ENCODE results near the gene VPS52. TPM values are rescaled to one million over a fixed set of nuclear protein-coding genes. Genes with fewer than 3 reads are reported as not detected.

The VPS52 gene
- total RNA-seq, 2 experiments from 2014 or later, result 31.2 to 34.3 TPM

DNA sequence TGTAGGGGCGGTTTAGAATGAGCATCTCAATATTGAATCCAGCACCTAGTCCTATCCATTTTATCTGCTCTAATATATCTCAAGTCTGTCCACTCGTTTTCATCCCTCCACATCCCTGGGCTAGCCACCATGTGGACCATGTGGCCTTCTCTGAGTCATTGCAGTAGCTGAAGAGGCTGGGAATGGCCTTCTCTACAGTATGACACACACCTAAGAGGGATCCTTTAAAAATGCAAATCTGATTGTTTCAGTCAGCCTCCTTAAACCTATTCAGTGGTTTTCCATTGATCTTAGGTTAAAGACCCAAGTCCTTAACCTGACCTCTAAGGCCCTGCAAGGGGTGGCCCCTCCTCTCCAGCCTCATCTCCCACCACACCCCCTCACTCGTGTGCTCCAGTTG lies 54.0 kb downstream of the VPS52 start:
- intact Hi-C loops (cut with micrococcal nuclease), result no loop called here

GRCh38 chr6:33217246-33217645 lies 54.4 kb downstream of the VPS52 start:
- Mint-ChIP-seq H3K4me3 (no peak overlapping the region), H3K27me3 (no peaks in the 10 kb centered on the region), H3K4me1 (ENCODE audit: low read depth) (peaks cover 50% of the 10 kb centered on the region), H3K36me3 (ENCODE audit: low read depth) (no peaks in the 10 kb centered on the region), H3K27ac (no peak overlapping the region), H3K9me3 (no peaks in the 10 kb centered on the region)
- intact Hi-C loops (cut with micrococcal nuclease), result no loop called here
- CTCF ChIA-PET, result interaction anchor here (1.0 to 1.1 kb wide), 2 partner anchors 19 to 31 kb away, joined by 4 to 7 read pairs; no protein-coding TSS in a partner anchor
- POLR2A ChIA-PET, result interaction anchor here (1.0 kb wide), 1 partner anchor 9 kb away, joined by 5 read pairs; the partner anchor contains the start of gene RING1
- TF ChIP-seq CTCF (IDR thresholded peaks at IDR 0.05), result no peak
- DNase-seq, result no peak
- ATAC-seq, result no peak

More for the DNA sequence above, 54.0 kb downstream of the VPS52 start:
- Mint-ChIP-seq H3K9me3 (no peaks in the 10 kb centered on the region), H3K36me3 (ENCODE audit: low read depth) (no peaks in the 10 kb centered on the region), H3K4me3 (no peak overlapping the region), H3K4me1 (ENCODE audit: low read depth) (peaks cover 47% of the 10 kb centered on the region), H3K27ac (no peak overlapping the region), H3K27me3 (peaks cover 1% of the 10 kb centered on the region)
- ChIA-PET CTCF (interaction anchor here (1.2 kb wide), 1 partner anchor 56 kb away, joined by 5 read pairs; no protein-coding TSS in a partner anchor), POLR2A (interaction anchor here (2.6 kb wide), 1 partner anchor 31 kb away, joined by 8 read pairs; no protein-coding TSS in a partner anchor)
- ATAC-seq (no peak), DNase-seq (no peak)
- no peak for TF ChIP-seq CTCF (IDR thresholded peaks at IDR 0.05)

DNA sequence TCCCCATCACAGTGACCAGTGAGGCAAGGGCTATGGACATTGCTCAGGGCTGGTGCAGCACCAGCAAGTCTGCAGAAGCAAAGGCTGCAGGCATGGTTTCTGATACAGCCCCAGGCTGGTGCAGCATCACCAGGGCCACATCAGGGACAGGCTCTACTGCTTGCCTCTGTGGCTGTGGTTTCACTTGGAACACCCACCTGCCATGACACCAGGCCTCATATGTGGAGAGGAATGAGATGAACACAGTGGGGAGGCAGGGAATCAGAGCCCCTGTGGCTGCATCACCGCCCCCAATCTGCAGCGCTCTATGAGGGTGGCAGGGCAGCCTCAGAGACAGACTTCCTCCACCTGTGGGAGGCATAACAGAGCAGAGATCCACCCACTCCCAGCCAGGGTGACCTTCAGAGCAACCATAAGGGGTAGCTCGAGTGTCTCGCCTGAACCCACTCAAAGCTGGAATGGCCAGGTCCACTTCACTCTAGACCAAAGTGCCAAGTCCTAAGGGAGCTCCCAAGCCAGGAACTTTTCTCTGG lies 55.5 kb downstream of the VPS52 start:
- Mint-ChIP-seq H3K27me3 (no peaks in the 10 kb centered on the region), H3K9me3 (no peaks in the 10 kb centered on the region), H3K36me3 (ENCODE audit: low read depth) (no peaks in the 10 kb centered on the region), H3K4me3 (no peak overlapping the region), H3K4me1 (ENCODE audit: low read depth) (peaks cover 52% of the 10 kb centered on the region), H3K27ac (peak overlapping the region; percentile 61)
- TF ChIP-seq CTCF (IDR thresholded peaks at IDR 0.05), result no peak
- ChIA-PET CTCF (interaction anchor here (1.0 to 1.2 kb wide), 3 partner anchors 11 to 32 kb away, joined by 3 to 7 read pairs (median 4); partner anchors contain the start of gene HSD17B8), POLR2A (interaction anchor here (0.7 to 1.5 kb wide), 3 partner anchors 8 to 263 kb away, joined by 3 to 5 read pairs (median 3); partner anchors contain the start of genes HLA-DMA and RING1)
- intact Hi-C loops (cut with micrococcal nuclease), result no loop called here
- DNase-seq (peak; percentile 65), ATAC-seq (peak; percentile 63)

DNA sequence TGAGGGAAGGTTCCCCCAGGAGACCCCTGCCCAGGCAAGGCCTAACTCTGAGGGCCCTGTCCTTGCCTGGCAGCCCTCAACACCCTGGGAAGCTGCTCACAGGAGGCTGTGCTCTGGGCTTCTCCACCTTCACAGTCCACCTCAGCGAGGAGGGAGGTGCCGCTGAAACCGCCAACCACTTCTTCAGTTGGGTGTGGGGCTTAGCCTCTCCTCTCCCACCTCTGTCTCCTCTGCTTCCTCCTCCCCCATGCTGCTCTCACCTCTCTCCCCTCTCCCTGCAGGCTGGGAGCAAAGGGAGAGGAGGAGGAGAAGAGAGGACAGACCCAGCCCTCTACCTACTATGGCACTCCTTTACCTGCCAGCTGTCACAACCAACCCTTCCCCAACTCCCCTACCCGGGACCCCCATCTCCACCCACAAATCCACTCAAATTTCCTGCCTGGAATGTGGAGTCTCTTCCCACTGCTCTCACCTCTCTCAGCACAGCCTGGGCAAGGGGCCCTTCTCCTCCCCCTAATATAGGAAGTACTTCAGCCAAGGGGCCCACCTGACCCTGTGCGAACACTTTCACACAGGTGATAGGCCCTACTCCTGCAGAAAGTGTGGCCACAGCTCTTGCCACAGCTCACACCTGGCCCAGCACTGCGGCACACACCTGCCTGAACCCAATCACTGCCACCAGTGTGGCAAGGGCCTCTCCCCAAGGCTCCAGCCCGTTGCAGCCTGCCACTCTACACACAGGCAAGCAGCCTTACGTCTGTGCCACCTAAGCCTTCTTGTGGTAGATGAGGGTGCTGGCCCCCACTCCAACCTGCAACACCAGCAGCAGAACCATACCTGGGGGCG lies 56.2 kb downstream of the VPS52 start:
- Mint-ChIP-seq H3K36me3 (ENCODE audit: low read depth) (peaks cover 2% of the 10 kb centered on the region), H3K4me3 (peak overlapping the region; percentile 75), H3K9me3 (no peaks in the 10 kb centered on the region), H3K27me3 (no peaks in the 10 kb centered on the region), H3K4me1 (ENCODE audit: low read depth) (peaks cover 54% of the 10 kb centered on the region), H3K27ac (peak overlapping the region; percentile 74)
- no peak for DNase-seq
- CTCF ChIA-PET, result interaction anchor here (1.2 kb wide), 1 partner anchor 10 kb away, joined by 3 read pairs; the partner anchor contains the start of gene HSD17B8
- POLR2A ChIA-PET, result interaction anchor here (0.7 to 1.5 kb wide), 2 partner anchors 33 to 262 kb away, joined by 3 read pairs; partner anchors contain the start of gene HLA-DMA
- ATAC-seq, result peak; percentile 22
- intact Hi-C loops (cut with micrococcal nuclease), result no loop called here
- TF ChIP-seq CTCF (IDR thresholded peaks at IDR 0.05), result no peak

Measured in activated CD8-positive, alpha-beta T cell treated with anti-CD3 and anti-CD28 coated beads for 36 hours (primary cell).